Measurements from ENCODE around the gene ARR3.
"Not testable (repeated sequence)": the region's sequence is repeated elsewhere in the genome, so short reads cannot be mapped to it uniquely, and the experiment has no call there.

- TF ChIP-seq CTCF, POLR2A (IDR thresholded peaks at IDR 0.05): not testable (repeated sequence)
Measured at GRCh38 chrX:70274029-70274428, 5.9 kb downstream of the ARR3 start.
